Stomach (tissue), 9 donors: ENCODE measurements around the gene MAPRE2. TPM values are rescaled to one million over a fixed set of nuclear protein-coding genes. Genes with fewer than 3 reads are reported as not detected.

Experiments
- DNase-seq, 2 donors: peaks; one replicate each; pipeline versions ENCODE4 v3.0.0 to v3.0.0-alpha.2; 2013 to 2019
- H3K27ac ChIP-seq, 5 donors: fragments of 200-600 bp in 4 of 5; sonication (generic) in 4 of 5; one replicate each; pipeline ENCODE4 v1.5.1; 2013 to 2019; ENCODE audit warnings: mild to moderate bottlenecking in 1 of 5, moderate library complexity in 1 of 5
- H3K27me3 ChIP-seq, 3 donors: fragments of 200-600 bp; sonication (generic); one replicate each; pipeline ENCODE4 v1.5.1; 2017 to 2019; ENCODE audit warnings: mixed run types in 1 of 3
- H3K36me3 ChIP-seq, 4 donors: fragments of 200-600 bp; sonication (generic); 1 replicate in 3 of 4; 2 replicates in 1 of 4; pipeline ENCODE4 v1.5.1; 2016 to 2019
- H3K4me1 ChIP-seq, 4 donors: fragments of 200-600 bp; sonication (generic); one replicate each; pipeline ENCODE4 v1.5.1; 2016 to 2019
- H3K4me3 ChIP-seq, 4 donors: fragments of 200-600 bp; sonication (generic) in 3 of 4; one replicate each; pipeline ENCODE4 v1.5.1; 2016 to 2019; ENCODE audit warnings: mild to moderate bottlenecking in 1 of 4
- H3K9me3 ChIP-seq, 4 donors: fragments of 200-600 bp; sonication (generic); one replicate each; pipeline ENCODE4 v1.5.1; 2016 to 2019
- CTCF ChIP-seq, 7 experiments: fragments of 450-650 bp in 4 of 7; fragments of 200-600 bp in 3 of 7; sonication (generic) in 3 of 7; IDR thresholded peaks; one replicate each; pipeline ENCODE4 v1.5.1; 2016 to 2019; ENCODE audit warnings: antibody characterized with exemption in 7 of 7, control low read depth in 2 of 7, mild to moderate bottlenecking in 1 of 7
- EP300 ChIP-seq: sonication (generic); formaldehyde crosslinking; IDR thresholded peaks from one replicate; pipeline ENCODE4 v1.6.1; 2017; ENCODE audit warnings: antibody characterized with exemption
- POLR2A ChIP-seq, 4 donors: fragments of 450-650 bp; IDR thresholded peaks; one replicate each; pipeline ENCODE4 v1.6.1; 2016; ENCODE audit warnings: antibody characterized with exemption in 4 of 4, control low read depth in 2 of 4, mild to moderate bottlenecking in 1 of 4, moderate library complexity in 1 of 4
- POLR2AphosphoS5 ChIP-seq, 3 donors: sonication (generic); formaldehyde crosslinking; IDR thresholded peaks; one replicate each; pipeline ENCODE4 v1.6.1; 2016; ENCODE audit warnings: antibody characterized with exemption in 3 of 3
- WGBS, 5 donors: extraction: QIAGEN DNeasy Blood & Tissue Kit in 3 of 5; methylation state at CpG; one replicate each; pipeline versions ENCODE4 v1.1.5 to v1.1.7; 2013 to 2018; 5-methylcytosine and 5-hydroxymethylcytosine counted together
- intact Hi-C: fragments of 100-400 bp; cut with DNase I; formaldehyde crosslinking; loops from one replicate; pipeline ENCODE4 v1.15.1; 2023; ENCODE audit warnings: low total_unique reads
- polyA plus RNA-seq, 3 donors: library from polyadenylated mRNA; stranded (reverse); fragments of 200-250 nt; gene quantifications; one replicate each; pipeline ENCODE4 v1.2.3, GENCODE V29; 2013
- total RNA-seq, 5 donors: library from RNA; depleted of rRNA; stranded (reverse); fragments of >200 nt; gene quantifications; one replicate each; pipeline versions ENCODE4 v1.1.0 to v1.2.3, GENCODE V29; 2014 to 2016
- donor health status: healthy with polysubstance abuse.
- donor health status: Bipolar disorder and iron deficiency.
- donor health status: healthy.

Gene MAPRE2
- total and polyA plus RNA-seq, 8 donors = 7.4 to 258 (median 24.2) TPM

- no peak for TF ChIP-seq POLR2AphosphoS5 (IDR thresholded peaks at IDR 0.05)
- TF ChIP-seq CTCF (IDR thresholded peaks at IDR 0.05) = no peak
- no peak for TF ChIP-seq POLR2A (IDR thresholded peaks at IDR 0.05)
- no peak for TF ChIP-seq EP300
Observed at GRCh38 chr18:35132021-35132902, 91.0 kb downstream of the MAPRE2 start.

GRCh38 chr18:35134190-35134730 is 93.0 kb downstream of the MAPRE2 start:
- Histone ChIP-seq H3K27ac (no peak overlapping the region), H3K4me3 (no peak overlapping the region), H3K36me3 (peaks cover 8 to 100% (median 95%) of the 10 kb centered on the region in 4 donors), H3K9me3 (no peaks in the 10 kb centered on the region), H3K27me3 (no peaks in the 10 kb centered on the region), H3K4me1 (no peaks in the 10 kb centered on the region)
- 93 to 97% (median 95%) methylated on average over 6 of the region's 6 CpGs for WGBS, 5 donors
- TF ChIP-seq POLR2A (IDR thresholded peaks at IDR 0.05) (no peak), CTCF (IDR thresholded peaks at IDR 0.05) (no peak), EP300 (no peak), POLR2AphosphoS5 (IDR thresholded peaks at IDR 0.05) (no peak)
- no peak for DNase-seq
- intact Hi-C loops = no loop called here

More at GRCh38 chr18:35132021-35132902, 91.0 kb downstream of the MAPRE2 start:
- 70 to 82% (median 79%) methylated on average over 10 of the region's 10 CpGs for WGBS, 5 donors
- H3K9me3 ChIP-seq = no peaks in the 10 kb centered on the region
- intact Hi-C loops = no loop called here
- DNase-seq = peak in 1 of 2 donors; percentile 49
- peaks cover 8 to 98% (median 97%) of the 10 kb centered on the region in 4 donors for H3K36me3 ChIP-seq
- H3K4me3 ChIP-seq = no peak overlapping the region
- H3K27me3 ChIP-seq = no peaks in the 10 kb centered on the region
- H3K4me1 ChIP-seq = no peaks in the 10 kb centered on the region
- H3K27ac ChIP-seq = no peak overlapping the region

GRCh38 chr18:35134791-35135531 is 93.7 kb downstream of the MAPRE2 start:
- H3K4me1 ChIP-seq = no peaks in the 10 kb centered on the region
- no peak overlapping the region for H3K27ac ChIP-seq
- H3K9me3 ChIP-seq = no peaks in the 10 kb centered on the region
- H3K27me3 ChIP-seq = no peaks in the 10 kb centered on the region
- H3K36me3 ChIP-seq = peaks cover 10 to 100% (median 95%) of the 10 kb centered on the region in 4 donors
- intact Hi-C loops = no loop called here
- no peak for DNase-seq
- H3K4me3 ChIP-seq = no peak overlapping the region
- WGBS, 5 donors = 82 to 93% (median 91%) methylated on average over 4 of the region's 4 CpGs
- TF ChIP-seq POLR2A (IDR thresholded peaks at IDR 0.05) (no peak), CTCF (IDR thresholded peaks at IDR 0.05) (no peak), EP300 (no peak), POLR2AphosphoS5 (IDR thresholded peaks at IDR 0.05) (no peak)

- WGBS, 5 donors = 80 to 100% (median 97%) methylated on average over 3 of the region's 3 CpGs
- no peak for DNase-seq
- H3K36me3 ChIP-seq = peaks cover 16 to 100% (median 95%) of the 10 kb centered on the region in 4 donors
- H3K27me3 ChIP-seq = no peaks in the 10 kb centered on the region
- intact Hi-C loops = no loop called here
- no peaks in the 10 kb centered on the region for H3K4me1 ChIP-seq
- H3K4me3 ChIP-seq = no peak overlapping the region
- no peaks in the 10 kb centered on the region for H3K9me3 ChIP-seq
- TF ChIP-seq POLR2A (IDR thresholded peaks at IDR 0.05) = no peak
- TF ChIP-seq CTCF (IDR thresholded peaks at IDR 0.05) = no peak
- no peak for TF ChIP-seq EP300
- no peak for TF ChIP-seq POLR2AphosphoS5 (IDR thresholded peaks at IDR 0.05)
- H3K27ac ChIP-seq = no peak overlapping the region
Observed at GRCh38 chr18:35136248-35136647, 95.0 kb downstream of the MAPRE2 start.
